Right atrium auricular region (tissue), 2 donors: ENCODE measurements around the gene C16orf87. TPM values are rescaled to one million over a fixed set of nuclear protein-coding genes. Genes with fewer than 3 reads are reported as not detected.

Experiments used
- DNase-seq: peaks from one replicate; pipeline ENCODE4 v3.0.0-alpha.2; 2019; ENCODE audit warnings: low spot score
- H3K27ac ChIP-seq, 2 donors: fragments of 200-600 bp; sonication (generic); 1 replicate in 1 of 2; 2 replicates in 1 of 2; pipeline ENCODE4 v1.5.1; 2016 to 2019
- H3K27me3 ChIP-seq, 2 donors: fragments of 200-600 bp; sonication (generic); one replicate each; pipeline versions ENCODE4 v1.5.1 to v1.6.0; 2017 to 2019
- H3K36me3 ChIP-seq: fragments of 200-600 bp; sonication (generic); one replicate; pipeline ENCODE4 v1.5.1; 2016
- H3K4me1 ChIP-seq, 2 donors: fragments of 200-600 bp; sonication (generic); one replicate each; pipeline versions ENCODE4 v1.5.1 to v1.6.0; 2017 to 2019
- H3K4me3 ChIP-seq, 2 donors: fragments of 200-600 bp; sonication (generic); 1 replicate in 1 of 2; 2 replicates in 1 of 2; pipeline ENCODE4 v1.5.1; 2017 to 2019; ENCODE audit warnings: mild to moderate bottlenecking in 1 of 2, moderate library complexity in 1 of 2
- H3K9me3 ChIP-seq, 2 donors: fragments of 200-600 bp; sonication (generic); one replicate each; pipeline ENCODE4 v1.5.1; 2019
- total RNA-seq, 2 donors: library from RNA; depleted of rRNA; stranded (reverse); fragments of >200 nt; gene quantifications; one replicate each; pipeline ENCODE4 v1.1.0, GENCODE V29; 2016
- TF ChIP-seq, protein P1 (sequence below), 2 donors: fragments of 200-600 bp; sonication (generic); IDR thresholded peaks; one replicate each; pipeline ENCODE4 v1.5.1; 2019; ENCODE audit warnings: antibody characterized with exemption in 2 of 2

C16orf87 gene
- total RNA-seq, 2 donors from 2014 or later = 12.0 to 14.1 TPM

GRCh38 chr16:46855389-46855788 is 24.4 kb upstream of the C16orf87 start:
- Histone ChIP-seq H3K4me1 (no peaks in the 10 kb centered on the region), H3K36me3 (no peaks in the 10 kb centered on the region), H3K27ac (no peak overlapping the region), H3K27me3 (no peaks in the 10 kb centered on the region), H3K4me3 (no peak overlapping the region), H3K9me3 (no peaks in the 10 kb centered on the region)
- TF ChIP-seq, protein P1, sequence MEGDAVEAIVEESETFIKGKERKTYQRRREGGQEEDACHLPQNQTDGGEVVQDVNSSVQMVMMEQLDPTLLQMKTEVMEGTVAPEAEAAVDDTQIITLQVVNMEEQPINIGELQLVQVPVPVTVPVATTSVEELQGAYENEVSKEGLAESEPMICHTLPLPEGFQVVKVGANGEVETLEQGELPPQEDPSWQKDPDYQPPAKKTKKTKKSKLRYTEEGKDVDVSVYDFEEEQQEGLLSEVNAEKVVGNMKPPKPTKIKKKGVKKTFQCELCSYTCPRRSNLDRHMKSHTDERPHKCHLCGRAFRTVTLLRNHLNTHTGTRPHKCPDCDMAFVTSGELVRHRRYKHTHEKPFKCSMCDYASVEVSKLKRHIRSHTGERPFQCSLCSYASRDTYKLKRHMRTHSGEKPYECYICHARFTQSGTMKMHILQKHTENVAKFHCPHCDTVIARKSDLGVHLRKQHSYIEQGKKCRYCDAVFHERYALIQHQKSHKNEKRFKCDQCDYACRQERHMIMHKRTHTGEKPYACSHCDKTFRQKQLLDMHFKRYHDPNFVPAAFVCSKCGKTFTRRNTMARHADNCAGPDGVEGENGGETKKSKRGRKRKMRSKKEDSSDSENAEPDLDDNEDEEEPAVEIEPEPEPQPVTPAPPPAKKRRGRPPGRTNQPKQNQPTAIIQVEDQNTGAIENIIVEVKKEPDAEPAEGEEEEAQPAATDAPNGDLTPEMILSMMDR (IDR thresholded peaks at IDR 0.05) = no peak
- no peak for DNase-seq

DNA sequence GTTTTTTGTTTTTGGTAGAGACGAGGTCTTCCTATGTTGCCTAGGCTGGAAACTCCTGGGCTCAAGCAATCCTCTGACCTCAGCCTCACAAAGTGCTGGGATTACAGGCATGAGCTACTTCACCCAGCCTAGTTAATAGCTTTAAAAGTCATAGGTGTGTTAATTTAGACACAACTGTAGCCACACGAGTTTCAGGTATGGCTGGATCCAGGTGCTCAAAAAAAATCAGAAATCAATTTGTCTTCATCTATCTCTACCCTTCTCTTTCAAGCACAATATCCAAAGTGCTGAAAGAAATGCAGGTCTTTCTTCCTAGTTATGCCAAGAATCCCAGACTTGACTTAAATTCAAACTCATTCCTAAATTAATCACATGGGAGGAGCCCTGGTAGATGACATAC is 23.9 kb upstream of the C16orf87 start:
- Histone ChIP-seq H3K4me1 (no peaks in the 10 kb centered on the region), H3K27me3 (no peaks in the 10 kb centered on the region), H3K36me3 (no peaks in the 10 kb centered on the region), H3K4me3 (no peak overlapping the region), H3K27ac (no peak overlapping the region), H3K9me3 (no peaks in the 10 kb centered on the region)
- TF ChIP-seq, protein P1 (IDR thresholded peaks at IDR 0.05) = no peak
- DNase-seq = no peak

DNA sequence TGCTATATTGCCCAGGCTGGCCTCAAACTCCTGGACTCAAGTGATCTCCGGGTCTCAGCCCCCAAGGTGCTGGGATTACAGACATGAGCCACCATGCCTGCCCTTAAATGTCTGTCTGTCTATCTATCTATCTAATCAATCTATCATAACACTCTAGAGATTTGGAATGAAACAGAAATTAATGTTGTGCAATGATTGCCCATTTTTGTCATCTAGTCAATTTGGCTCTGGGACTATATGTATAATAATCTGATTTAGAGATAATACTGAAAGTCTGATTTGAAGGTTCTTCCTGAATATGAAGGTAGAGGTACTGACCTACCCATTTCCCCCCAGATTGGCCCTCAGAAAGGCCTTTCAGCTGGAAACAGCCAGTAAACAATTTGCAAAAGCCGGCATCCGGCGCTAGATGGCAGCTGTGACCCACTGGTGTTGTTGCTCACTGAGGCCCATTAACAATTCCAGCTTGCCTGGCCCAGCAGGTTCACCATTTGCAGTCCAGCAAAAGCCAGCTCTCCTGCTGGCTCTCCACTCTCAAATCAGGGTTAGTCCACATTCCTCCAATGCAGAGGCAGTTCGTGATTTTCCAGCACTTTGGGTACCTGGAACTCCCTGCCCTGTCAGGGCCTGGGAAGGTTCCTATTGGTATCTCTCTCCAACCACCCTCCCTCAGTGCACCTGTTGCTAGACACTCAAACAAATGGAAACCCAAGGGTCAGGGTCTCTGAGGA is 22.9 kb upstream of the C16orf87 start:
- Histone ChIP-seq H3K27ac (no peak overlapping the region), H3K4me3 (no peak overlapping the region), H3K4me1 (no peaks in the 10 kb centered on the region), H3K9me3 (no peaks in the 10 kb centered on the region), H3K36me3 (no peaks in the 10 kb centered on the region), H3K27me3 (no peaks in the 10 kb centered on the region)
- TF ChIP-seq, protein P1 (IDR thresholded peaks at IDR 0.05) = peak; percentile 65 to 90
- peak; percentile 71 for DNase-seq

DNA sequence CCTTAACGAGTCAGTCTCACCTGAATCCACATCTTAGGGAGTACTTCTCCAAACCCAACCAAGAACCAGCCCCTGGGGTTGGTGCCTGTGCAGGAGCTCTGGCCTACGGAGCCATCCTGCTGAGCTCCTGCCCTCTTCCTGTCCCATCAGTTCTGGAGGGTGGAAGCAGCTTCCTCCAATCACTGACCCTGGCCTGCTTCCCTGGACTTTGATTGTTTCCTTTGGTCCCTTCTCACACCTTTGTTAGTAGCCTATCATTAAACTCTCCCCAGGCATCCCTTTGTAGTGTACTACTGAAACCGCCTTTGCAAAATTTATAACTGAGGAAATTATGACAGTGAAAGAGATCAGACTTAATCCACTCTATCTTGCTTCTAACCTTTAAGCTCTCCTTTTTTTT is 21.1 kb upstream of the C16orf87 start:
- Histone ChIP-seq H3K36me3 (no peaks in the 10 kb centered on the region), H3K4me1 (no peaks in the 10 kb centered on the region), H3K27ac (no peak overlapping the region), H3K4me3 (no peak overlapping the region), H3K27me3 (no peaks in the 10 kb centered on the region), H3K9me3 (no peaks in the 10 kb centered on the region)
- TF ChIP-seq, protein P1 (IDR thresholded peaks at IDR 0.05) = no peak
- DNase-seq = no peak

DNA sequence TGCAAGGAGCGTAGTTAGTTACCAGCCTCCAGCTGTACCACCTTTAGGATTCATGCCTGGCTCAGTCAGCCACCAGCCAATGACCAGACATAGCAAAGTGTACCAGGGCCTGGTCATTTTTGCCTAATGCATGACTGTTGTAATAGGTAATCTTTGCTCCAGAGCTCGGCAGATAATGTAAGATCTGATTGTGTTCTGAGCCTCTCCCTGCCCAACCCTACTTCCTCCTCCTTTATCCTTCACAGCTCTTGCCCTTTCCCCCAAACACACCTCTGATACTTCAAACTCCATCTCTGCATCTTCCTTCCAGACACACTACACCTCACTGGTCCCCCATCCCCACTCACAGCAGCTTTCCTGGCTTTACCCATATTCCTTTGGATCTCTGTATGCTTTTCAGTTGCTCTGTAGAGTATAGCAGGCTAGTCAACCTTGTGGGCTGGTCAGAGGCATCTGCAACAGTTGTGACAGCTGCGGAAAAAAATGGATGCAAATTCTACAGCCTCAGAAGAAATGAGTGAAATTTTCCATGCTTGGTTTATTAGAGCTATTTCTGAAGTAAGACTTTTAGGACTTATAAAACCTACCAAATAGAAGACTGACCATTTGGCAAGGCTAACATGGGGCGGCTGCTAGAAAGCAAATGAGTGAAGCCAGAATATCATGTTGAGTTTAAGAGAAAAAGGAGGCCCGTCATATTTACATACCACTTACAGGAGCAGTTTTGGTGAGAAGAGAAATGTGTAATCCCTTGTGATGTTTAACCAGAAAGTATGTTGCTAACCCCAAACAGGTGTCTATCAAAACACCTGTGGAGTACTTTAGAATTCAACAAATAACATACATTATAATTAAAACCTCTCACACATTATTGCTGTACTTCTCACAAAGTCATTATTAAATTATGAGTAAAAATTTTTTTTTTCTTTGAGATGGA is 19.9 kb upstream of the C16orf87 start:
- Histone ChIP-seq H3K9me3 (no peaks in the 10 kb centered on the region), H3K4me3 (no peak overlapping the region), H3K27me3 (no peaks in the 10 kb centered on the region), H3K27ac (no peak overlapping the region), H3K4me1 (no peaks in the 10 kb centered on the region), H3K36me3 (no peaks in the 10 kb centered on the region)
- no peak for DNase-seq
- TF ChIP-seq, protein P1 (IDR thresholded peaks at IDR 0.05) = no peak
